HG03039 (cell line): ENCODE results near the gene RTN4R.
"Not testable (repeated sequence)": the region's sequence is repeated elsewhere in the genome, so short reads cannot be mapped to it uniquely, and the experiment has no call there.

Experiments
- ATAC-seq: cut with Tn5 transposase; IDR thresholded peaks from one replicate; pipeline ENCODE4 v1.9.1; 2021; ENCODE audit warnings: mild to moderate bottlenecking, moderate library complexity; ENCODE audit not compliant: unreplicated experiment

RTN4R gene

DNA sequence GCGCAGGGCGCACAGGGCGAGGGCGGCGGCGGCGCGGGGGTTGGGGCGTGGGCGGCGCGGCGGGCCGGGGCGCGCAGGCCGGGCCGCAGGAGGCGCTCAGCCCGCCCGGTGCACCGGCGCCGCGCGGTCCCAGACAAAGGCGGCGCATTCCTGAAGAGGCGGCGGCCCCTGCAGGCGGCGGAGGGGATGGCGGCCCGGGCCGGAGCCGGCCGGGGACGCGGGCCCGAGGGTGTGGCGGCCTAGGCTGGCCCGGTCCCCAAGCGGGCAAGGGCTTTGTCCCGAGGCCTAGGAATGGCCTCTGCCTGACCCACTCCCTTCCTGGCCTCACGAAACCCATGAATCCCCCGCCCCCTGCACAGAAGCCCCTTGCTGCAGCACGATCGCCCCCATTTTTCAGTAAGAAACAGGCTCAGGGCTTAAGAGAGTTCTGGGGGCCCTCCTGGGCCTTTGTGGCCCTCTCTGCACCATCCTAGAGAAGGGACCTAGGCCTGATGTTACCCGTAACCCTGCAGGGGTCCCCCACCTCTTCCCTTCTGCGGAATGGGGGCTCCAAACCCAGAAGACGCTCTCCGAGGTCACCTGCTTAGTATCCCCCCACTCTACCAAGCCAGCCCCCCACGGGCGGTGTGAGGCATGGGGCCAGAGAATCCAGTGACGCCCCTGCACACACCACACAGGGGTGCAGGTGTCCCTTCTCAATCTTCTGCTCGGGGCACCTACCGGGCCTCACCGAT is at the start of gene RTN4R:
TSS of gene RTN4R (minus strand) at position 40 of the 734 bp plus-strand sequence. CDS start 226 bp downstream, outside the sequence.
- no peak for ATAC-seq

DNA sequence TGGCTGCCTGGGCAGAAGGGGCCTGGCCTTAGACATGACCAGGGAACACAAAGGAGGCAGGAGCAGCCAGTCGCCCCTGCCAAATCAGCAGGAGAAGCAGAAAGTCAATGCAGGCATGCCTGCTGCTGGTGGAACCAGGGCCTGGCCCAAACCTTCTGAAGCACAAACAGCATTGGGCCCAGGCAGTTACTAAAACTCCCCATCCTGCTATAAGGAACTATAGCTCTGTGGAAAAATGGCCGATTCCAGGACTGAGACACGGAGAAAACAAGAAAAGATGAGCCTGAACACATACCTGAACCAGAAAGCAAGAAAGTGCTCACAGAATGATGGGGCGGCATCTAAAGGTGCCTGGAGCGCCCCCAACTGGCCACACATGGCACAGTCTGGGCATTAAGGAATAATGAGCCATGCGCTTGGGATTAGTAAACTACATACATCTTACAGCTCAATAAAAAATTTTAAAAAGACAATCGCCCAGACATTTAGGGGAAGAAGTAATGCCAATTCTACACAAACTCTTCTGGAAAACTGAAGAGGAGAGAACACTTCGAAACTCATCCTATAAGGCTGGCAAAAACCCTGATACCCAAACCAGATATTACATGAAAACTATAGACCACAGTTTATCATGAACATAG is 49.4 kb upstream of the RTN4R start:
- not testable (repeated sequence) for ATAC-seq

DNA sequence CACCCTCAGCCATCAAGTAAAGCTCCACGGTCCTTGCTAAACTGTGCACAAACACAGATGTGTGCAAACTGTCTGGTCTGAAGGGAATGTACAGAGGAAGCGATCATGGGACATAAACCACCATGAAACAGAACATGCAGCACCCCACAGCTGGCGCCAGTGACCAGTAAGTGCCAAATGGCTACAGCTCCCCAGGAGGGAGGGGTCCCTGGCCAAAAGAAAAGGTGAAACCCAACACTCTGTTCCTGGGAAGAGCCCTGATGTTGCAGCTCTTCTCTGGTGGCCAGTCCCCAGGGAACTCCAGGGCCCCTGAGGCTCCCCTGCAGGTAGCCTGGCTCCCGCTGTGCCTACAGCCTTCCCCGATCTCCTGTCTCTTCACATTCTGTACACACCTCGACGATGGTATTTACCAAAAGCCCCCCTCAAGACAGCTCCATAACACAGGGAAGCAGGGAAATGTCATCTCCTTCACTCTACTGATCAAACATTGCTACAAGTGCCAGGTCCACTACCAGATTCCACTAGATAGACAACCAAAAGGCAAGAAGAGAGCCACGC is 48.8 kb upstream of the RTN4R start:
- no peak for ATAC-seq

DNA sequence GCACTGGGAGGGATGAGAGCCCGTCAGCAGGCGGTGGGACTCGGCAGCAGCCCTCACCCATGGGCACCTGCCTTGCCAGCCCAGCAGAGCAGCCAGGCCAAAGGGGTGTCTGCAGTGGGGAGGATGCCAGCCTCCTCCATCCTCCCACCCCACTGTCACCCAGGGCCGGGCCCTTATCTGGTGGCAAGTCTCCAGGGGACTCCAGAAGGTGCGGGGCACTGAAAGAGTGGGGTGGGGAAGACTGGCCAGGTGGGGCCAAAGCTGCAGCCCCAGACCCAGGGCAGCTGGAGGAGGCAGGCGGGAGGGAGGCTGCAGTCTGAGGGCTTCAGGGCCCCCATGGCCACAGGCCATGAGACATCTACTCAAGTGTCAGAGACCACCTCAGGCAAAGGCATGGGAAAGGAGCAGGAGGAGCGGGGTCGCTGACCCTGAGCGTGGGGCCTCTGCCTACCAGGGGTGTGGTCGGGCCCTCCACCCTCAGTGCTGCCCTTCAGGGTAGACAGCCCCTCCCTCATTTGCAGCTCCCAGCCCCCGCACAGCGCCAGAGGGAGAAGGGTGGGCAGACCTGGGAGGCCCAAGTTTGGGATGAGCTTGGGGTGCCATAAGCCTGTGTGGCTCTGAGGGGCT is 48.2 kb upstream of the RTN4R start:
- ATAC-seq: no peak

DNA sequence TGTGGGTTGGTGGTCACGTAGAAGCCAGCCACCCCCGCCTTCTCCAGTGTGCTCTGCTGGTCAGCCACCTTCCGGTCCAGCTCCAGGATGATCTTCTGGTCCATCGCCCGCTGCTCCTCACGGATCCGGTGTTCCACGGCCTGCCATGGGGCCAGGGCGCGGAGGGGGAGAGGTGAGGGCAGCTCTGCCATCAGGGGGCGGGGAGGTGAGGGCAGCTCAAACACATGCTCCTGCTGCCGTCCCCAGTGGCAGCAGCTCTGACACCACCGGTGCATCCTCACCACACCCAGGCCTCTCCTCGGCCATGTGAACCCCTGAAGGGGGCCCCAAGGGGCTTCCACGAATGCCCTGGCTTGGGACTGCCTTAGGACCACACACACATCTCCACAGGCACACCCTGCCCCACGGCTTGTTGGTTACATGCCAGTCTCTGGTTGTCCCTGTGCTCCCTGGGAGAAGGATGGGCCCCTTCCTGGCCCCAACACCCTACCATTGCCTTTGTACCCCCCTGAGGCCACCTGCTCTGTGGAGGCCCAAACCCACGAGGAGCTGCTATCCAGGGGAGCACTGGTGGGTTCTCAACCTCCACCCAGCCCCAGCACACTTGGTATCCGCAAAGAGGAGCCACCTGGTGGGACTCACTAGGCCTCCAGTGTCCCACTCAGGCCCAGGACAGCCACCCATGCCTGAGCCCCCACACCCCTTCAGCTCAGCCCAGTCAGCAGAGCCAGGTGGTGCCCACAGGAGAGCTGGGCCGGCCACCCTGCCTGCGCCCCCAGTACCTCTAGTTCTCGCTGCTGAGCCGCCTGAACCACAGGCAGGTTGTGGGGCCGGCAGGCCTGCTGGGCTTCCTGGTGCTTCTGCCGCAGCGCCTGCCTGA is 47.5 kb upstream of the RTN4R start:
- no peak for ATAC-seq

DNA sequence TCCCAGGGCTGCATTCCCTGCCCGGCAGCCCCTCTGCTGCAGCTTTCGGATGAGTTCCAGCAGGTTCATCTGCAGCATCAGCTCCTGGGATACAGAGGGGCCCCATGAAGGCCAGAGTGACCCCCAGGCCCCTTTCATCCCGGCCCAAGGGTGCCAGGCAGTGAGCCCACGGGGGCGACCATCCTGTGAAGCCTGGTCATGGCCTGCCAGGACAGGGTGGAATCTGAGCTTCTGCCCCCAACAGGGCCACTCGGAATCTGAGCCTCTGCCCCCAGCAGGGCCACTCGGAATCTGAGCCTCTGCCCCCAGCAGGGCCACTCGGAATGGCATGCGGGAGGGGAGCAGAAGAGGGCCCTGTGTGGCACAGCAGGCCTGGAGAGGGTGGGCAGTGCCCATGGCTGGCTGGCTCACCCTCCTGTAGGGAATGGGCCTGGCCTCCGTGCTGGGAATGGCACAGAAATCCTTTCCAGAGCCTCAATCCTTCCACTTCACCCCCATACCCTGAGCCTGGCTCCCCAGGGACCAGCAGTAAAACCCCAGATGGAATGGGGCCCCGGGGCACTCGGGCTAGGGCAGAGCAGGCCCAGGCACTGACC is 46.7 kb upstream of the RTN4R start:
- ATAC-seq: not testable (repeated sequence)

DNA sequence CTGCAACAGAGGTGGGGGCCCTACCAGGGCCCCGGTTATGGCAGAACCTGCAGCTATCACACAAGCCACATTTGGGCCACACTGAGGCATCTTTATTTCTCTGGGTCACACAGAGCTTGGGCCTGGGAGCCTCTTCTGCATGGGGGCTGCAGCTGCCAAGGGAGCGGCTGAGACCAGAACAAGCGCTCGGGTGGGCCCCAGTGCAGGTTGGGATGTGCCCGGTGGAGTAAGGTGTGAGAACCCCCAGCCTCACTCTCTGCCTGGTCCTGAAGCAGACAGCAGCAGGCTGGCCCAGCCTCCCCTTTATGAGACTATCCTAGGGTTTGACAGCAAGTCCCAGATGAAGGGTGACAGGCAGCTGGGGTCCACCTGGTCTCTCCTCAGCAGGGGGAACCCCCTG is 46.1 kb upstream of the RTN4R start:
- ATAC-seq: not testable (repeated sequence)

DNA sequence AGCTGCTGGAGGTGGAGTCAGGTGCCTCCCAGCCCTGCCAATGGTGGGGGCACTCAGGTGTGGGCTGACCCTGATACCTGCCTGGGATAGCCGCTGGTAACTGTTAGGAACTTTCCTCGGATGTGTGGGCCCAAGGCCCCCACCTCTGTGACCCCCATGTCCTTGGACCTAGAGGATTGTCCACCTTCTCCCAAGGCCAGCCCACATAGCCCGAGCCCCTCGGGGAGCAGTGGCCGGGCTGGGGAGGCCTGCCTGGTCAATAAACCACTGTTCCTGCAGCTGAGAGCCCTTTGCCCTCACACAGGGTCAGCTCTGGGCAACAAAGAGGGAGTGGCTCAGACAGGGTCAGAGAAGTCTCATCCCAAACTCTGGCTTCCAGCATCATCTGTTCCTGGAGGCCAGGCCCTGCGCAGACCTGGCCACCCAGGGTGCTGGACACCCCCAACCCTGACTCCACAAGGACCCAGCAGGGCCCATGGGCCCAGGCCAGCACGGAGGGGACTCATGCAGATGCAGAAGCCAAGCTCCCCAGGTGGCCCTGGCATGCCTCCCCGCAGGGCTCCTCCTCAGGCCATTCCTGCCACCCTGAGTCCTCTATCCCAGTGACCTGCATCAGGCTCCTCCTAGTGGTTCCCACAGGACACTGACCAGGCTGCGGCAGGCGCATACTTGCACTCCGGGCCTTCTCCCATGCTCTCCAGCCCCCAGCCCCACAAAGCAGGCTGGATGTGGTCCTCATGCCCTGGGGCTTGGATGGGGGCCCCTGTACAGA is 45.4 kb upstream of the RTN4R start:
- not testable (repeated sequence) for ATAC-seq

DNA sequence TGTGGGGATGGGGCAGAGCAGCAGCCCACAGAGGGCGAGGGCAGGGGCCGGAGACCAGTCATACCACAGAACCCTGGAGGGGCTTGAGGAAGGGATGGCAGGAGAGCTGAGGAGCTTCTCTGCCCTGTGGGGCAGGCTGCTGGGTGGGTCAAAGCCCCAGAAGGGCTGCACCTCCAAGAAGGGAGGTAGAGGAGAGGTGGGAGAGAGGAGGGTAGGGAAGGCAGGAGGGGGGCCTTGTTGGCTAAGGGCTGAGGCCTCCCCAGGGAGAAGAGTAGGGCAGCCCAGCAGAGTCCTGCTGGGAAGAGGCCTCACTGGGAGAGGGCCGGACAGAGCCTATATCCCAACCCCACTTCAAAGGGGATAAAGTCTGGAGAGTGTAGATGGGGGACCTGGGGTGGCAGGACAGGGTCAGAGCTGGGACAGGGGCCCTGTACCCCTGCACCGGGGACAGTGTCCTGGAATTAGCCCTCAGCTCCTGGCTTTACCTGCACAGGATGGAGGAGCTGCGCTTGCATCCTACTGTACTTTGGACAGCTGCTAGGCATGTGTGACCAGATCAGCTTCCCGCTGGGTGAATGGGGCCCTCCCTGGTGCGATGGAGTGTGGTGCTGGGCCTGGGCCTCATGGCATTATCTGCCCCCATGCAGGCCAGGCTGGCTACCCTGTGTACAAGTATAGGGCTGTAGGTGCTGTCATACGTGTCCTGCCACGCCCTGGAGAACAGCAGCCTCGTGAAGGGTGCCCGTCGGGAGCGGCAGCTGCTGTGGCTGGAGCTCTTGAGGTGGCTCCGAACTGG is 44.5 kb upstream of the RTN4R start:
- ATAC-seq: no peak

DNA sequence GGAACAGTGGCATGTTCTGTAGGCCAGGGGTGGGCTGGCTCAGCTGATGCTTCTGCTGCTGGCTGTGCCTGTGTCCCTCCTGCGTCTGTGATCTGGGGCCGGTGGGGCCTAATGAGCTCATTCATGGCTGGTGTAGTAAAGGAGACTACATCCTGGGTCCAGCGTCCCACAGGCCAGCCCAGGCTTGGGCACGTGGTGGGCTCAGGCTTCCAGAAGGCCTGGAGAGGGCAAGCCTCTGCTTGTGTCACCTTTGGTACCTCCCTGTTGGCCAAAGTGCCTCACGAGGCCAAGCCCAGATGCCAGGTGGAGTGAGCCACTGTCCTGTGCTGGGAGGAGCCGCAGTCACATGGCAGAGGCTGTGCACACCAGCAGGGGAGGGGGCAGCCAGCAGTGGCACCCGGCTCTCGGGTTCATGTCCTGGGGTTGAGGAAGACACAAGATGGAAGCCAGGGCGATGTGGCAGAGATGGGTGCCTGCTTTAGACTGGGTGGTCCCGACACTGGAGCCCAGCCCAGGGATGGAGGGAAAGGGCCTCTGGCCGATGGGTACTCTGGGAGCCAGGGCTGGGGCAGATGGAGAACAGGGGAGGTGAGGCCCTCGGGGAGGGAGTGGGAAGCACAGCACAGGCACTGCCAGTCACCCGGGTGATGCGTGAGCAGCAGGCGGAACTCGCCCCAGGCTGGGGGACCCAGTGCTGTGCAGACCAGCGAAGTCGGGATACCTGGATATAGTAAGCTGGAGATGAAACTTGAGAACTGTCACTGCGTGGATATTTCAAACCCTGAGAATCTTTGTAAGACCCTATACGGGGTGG is 43.3 kb upstream of the RTN4R start:
- not testable (repeated sequence) for ATAC-seq

DNA sequence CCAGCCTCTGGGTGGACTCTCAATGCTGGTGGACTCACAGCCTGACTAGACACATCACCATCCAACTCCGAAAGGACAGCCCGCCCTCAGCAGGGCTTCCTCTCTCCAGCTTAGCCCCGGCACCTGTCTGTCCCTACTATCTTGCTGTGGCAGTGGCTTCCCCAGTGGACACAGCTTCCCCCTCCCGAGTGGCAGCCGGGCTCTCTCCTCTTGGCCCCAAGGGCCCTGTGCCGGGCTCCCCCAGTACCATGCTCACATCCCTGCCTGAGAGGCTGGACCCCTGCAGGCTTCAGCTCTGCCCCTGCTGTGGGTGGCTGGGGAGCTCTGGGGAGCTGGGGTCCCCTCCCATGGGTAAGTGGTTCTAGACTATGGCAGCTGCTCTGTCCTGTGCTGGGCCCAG is 42.7 kb upstream of the RTN4R start:
- not testable (repeated sequence) for ATAC-seq

DNA sequence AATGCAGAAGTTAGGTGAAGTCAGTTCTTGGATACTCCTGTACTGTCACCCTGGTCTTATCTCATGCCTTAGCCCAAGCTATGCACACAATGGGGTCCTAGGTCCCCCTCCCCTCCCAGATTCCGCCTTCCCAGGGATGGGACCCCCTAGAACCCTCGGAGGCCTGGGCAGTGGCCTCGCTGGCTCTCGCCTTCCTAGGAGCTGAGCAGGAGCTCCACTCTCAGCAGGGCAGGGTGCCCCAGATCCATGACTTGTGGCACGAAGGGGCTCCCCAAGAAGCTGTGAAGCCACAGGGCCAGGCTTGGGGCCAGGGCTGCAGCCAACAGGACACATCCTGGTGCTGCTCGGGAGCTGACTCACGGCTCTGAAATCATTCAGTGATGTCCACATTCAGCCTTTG is 42.1 kb upstream of the RTN4R start:
- not testable (repeated sequence) for ATAC-seq

DNA sequence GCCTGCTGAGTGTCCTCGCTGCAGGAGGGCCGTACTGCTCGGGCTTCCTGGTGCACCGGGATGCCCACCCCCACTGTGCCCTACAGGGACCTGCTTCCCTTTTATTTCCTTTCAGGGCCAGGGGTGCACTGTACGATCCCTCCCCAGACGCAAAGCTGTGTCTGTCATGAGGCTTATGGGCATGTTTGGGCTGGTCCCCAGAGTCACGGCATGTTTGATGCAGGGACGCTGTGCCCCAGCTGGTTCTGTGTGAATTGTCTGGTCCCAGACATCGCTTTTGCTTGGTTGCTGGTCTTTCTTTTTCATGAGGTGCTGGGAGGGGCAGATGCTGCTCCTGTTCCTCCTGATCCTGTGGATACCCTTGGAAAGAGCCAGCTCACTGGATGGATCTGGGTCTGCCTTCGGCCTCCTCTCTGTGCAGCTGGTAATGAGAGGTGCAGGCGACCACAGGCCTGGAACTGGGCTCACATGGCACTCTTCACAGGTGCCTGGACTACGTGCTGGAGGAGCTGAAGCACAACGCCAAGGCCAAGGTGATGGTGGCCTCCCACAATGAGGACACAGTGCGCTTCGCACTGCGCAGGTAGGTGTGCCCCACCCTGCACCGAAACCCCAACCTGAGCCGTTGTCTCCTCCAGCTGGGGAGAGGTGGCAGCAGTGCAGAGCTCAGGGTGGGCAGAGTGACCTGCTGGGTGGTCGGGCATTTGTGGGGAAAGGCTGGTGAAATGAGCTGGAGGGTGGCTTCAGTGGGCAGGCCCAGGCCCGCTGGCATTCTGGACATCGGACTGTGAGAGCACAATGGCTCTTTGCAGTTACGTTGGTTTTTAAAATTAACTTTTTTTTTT is 40.9 kb upstream of the RTN4R start:
- not testable (repeated sequence) for ATAC-seq

DNA sequence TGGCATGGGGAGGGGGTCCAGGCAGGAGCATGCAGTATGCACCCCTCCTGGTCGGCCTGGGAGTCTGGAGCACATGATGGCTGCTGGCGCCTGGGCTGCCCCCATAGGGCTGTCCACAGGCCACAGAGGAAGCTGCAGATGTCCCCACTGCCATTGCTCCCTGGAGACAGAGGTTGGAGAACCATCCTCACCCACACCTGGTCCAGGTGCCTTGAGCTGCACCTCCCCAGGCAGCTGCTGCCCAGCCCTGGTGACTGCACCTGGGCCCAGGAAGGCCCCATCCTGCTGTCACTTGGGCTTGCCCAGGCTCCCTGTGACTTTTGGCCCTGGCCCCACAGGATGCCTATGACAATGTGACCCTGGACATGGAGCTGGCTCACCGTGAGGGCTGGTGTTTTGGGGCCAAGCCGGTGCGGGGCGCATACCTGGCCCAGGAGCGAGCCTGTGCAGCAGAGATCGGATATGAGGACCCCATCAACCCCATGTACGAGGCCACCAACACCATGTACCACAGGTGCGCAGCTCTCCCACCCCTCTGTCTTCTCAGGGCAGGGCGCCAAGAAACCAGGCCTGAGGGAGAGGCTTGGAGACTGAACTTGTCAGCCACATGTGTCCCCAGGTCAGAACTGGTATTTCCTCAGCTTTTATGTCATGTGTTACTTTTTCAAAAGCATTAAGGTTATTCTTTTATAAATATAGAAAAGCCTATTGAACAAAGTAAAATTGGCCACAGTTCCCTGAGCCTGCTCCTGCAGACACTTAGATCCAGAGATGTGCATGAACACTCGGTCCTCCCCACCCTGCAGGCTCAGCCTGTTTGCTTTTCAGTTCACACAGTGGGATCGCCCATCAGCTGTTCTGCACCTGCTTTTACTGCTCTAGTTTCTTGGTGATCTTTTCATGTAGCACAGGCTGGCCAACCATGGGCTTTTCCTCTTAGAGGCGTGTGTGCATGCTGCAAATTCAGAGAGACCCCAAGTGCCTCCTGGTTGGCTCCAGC is 39.6 kb upstream of the RTN4R start:
- not testable (repeated sequence) for ATAC-seq

DNA sequence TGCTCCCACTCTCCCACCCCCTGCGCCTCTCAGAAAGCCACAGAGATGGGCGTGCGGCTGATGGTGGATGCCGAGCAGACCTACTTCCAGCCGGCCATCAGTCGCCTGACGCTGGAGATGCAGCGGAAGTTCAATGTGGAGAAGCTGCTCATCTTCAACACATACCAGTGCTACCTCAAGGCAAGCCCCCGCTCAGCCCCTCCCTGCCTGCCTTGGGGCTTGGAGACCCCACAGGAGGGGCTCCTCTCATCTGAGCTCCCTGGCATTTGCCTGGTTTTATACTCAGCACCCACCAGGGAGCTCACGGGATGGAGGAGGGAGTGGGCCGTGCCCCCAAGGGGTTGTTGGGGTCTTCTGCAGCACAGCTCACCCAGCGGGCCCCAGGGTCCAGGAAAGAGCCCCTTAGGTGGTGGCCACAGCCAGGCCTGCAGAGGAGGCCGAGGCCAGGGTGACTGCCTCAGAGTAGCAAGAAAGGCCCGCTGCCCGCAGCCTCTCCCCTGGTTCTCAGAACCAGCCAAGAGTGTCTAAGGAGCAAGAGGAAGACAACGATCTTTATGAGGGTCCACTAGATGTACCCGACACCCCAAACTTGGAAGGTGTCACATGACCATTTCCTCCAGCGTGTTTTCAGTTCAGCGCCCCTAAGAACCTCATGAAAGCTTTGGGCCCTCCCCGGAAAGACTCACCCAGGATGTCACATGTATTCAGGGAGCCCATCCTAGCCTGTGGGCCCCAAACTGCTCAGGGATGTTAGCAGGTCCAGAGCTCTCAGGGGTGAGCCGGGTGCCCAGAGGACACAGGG is 38.7 kb upstream of the RTN4R start:
- not testable (repeated sequence) for ATAC-seq
